Uterus (tissue), 2 donors: Measurements from ENCODE around the gene RFX8.

ENCODE experiments used
- POLR2A ChIP-seq, 2 donors: fragments of 450-650 bp; IDR thresholded peaks; one replicate each; pipeline ENCODE4 v1.6.1; 2016; ENCODE audit warnings: antibody characterized with exemption in 2 of 2, mild to moderate bottlenecking in 1 of 2, moderate library complexity in 1 of 2
- TF ChIP-seq, protein P1 (sequence below), 4 experiments: fragments of 200-600 bp in 2 of 4; fragments of 450-650 bp in 2 of 4; sonication (generic) in 2 of 4; IDR thresholded peaks; one replicate each; pipeline ENCODE4 v1.5.1; 2016 to 2019; ENCODE audit warnings: antibody characterized with exemption in 4 of 4, mild to moderate bottlenecking in 2 of 4, moderate library complexity in 1 of 4

GRCh38 chr2:101464841-101465240, 10.1 kb downstream of the RFX8 start:
- TF ChIP-seq, protein P1, sequence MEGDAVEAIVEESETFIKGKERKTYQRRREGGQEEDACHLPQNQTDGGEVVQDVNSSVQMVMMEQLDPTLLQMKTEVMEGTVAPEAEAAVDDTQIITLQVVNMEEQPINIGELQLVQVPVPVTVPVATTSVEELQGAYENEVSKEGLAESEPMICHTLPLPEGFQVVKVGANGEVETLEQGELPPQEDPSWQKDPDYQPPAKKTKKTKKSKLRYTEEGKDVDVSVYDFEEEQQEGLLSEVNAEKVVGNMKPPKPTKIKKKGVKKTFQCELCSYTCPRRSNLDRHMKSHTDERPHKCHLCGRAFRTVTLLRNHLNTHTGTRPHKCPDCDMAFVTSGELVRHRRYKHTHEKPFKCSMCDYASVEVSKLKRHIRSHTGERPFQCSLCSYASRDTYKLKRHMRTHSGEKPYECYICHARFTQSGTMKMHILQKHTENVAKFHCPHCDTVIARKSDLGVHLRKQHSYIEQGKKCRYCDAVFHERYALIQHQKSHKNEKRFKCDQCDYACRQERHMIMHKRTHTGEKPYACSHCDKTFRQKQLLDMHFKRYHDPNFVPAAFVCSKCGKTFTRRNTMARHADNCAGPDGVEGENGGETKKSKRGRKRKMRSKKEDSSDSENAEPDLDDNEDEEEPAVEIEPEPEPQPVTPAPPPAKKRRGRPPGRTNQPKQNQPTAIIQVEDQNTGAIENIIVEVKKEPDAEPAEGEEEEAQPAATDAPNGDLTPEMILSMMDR (IDR thresholded peaks at IDR 0.05), result no peak
- TF ChIP-seq POLR2A (IDR thresholded peaks at IDR 0.05), result no peak
